K562 (cell line): ENCODE results near the gene ENTR1. TPM values are rescaled to one million over a fixed set of nuclear protein-coding genes. Genes with fewer than 3 reads are reported as not detected.
A peak's percentile ranks its signal among the peaks of the same experiment; 100 is the strongest.

ENCODE experiments used
- ATF7 ChIP-seq: fragments of 450-650 bp; IDR thresholded peaks from 2 replicates; pipeline ENCODE4 v1.7.1; 2014; ENCODE audit warnings: mild to moderate bottlenecking, moderate library complexity
- CHD2 ChIP-seq: IDR thresholded peaks from 2 replicates; pipeline ENCODE4 v1.6.1; 2011; ENCODE audit warnings: low read depth, low read length
- CREB5 ChIP-seq: fragments of 250-450 bp; sonication (Bioruptor Pico); IDR thresholded peaks from 2 replicates; pipeline ENCODE4 v1.5.0; 2020; ENCODE audit warnings: mild to moderate bottlenecking
- ETS2 ChIP-seq: IDR thresholded peaks from 2 replicates; pipeline ENCODE4 v1.6.1; 2016; ENCODE audit warnings: borderline replicate concordance, missing genetic modification characterization, mild to moderate bottlenecking, moderate library complexity, missing compliant biosample characterization; ENCODE audit not compliant: poor library complexity, severe bottlenecking
- ETV5 ChIP-seq: sonication (generic); formaldehyde crosslinking; IDR thresholded peaks from 2 replicates; pipeline ENCODE4 v1.4.0; 2020; ENCODE audit warnings: low read depth, mild to moderate bottlenecking, missing genetic modification reagents
- FOXA3 ChIP-seq, 2 experiments: fragments of 450-650 bp in 1 of 2; sonication (generic) in 1 of 2; formaldehyde crosslinking; IDR thresholded peaks in 1 of 2; conservative IDR thresholded peaks in 1 of 2; 2 replicates each; pipeline versions ENCODE4 v1.4.0 to v1.8.0; 2020 to 2022; ENCODE audit warnings: mild to moderate bottlenecking in 2 of 2, missing genetic modification reagents in 1 of 2
- HNRNPK ChIP-seq: fragments of 200-400 bp; formaldehyde crosslinking; IDR thresholded peaks from one replicate; pipeline ENCODE4 v1.6.1; 2018; ENCODE audit warnings: mild to moderate bottlenecking, low read depth, low read length; ENCODE audit not compliant: poor library complexity, severe bottlenecking
- HSF4 ChIP-seq: fragments of 250-450 bp; sonication (Bioruptor Pico); IDR thresholded peaks from 2 replicates; pipeline ENCODE4 v2.1.2; 2022; ENCODE audit warnings: mild to moderate bottlenecking, moderate library complexity, borderline replicate concordance
- JUN ChIP-seq, 2 experiments: sonication (generic) in 1 of 2; formaldehyde crosslinking in 1 of 2; IDR thresholded peaks; 2 replicates each; pipeline versions ENCODE4 v1.6.1 to v1.8.0; 2012 to 2022; ENCODE audit warnings: borderline replicate concordance in 2 of 2, mild to moderate bottlenecking in 2 of 2, improper control_type of control experiment in 1 of 2, low read depth in 1 of 2, low read length in 1 of 2, missing genetic modification reagents in 1 of 2
- MED1 ChIP-seq: sonication (generic); formaldehyde crosslinking; IDR thresholded peaks from 2 replicates; pipeline ENCODE4 v1.8.1; 2023; ENCODE audit warnings: missing genetic modification reagents, borderline replicate concordance
- PCBP1 ChIP-seq: fragments of 200-400 bp; formaldehyde crosslinking; IDR thresholded peaks from 2 replicates; pipeline ENCODE4 v1.6.1; 2018; ENCODE audit warnings: mild to moderate bottlenecking, low read depth, low read length; ENCODE audit not compliant: poor library complexity, severe bottlenecking
- PML ChIP-seq: IDR thresholded peaks from 2 replicates; pipeline ENCODE4 v1.6.1; 2012; ENCODE audit warnings: low read length, inconsistent platforms
- SAP30 ChIP-seq: fragments of 200-600 bp; sonication (generic); IDR thresholded peaks from 2 replicates; pipeline ENCODE4 v1.6.1; 2012; ENCODE audit warnings: borderline replicate concordance, low read depth, mild to moderate bottlenecking, moderate library complexity, low read length, control low read depth, inconsistent platforms; ENCODE audit not compliant: insufficient read depth, poor library complexity, severe bottlenecking
- SRSF9 ChIP-seq: fragments of 200-400 bp; formaldehyde crosslinking; IDR thresholded peaks from 2 replicates; pipeline ENCODE4 v1.6.1; 2017; ENCODE audit warnings: low read depth, low read length, borderline replicate concordance
- ZNF217 ChIP-seq: sonication (generic); formaldehyde crosslinking; IDR thresholded peaks from 2 replicates; pipeline ENCODE4 v1.8.0; 2022; ENCODE audit warnings: mild to moderate bottlenecking, missing genetic modification reagents
- ZNF253 ChIP-seq: fragments of 250-450 bp; sonication (Bioruptor Pico); conservative IDR thresholded peaks from 2 replicates; pipeline ENCODE4 v1.6.1; 2021; ENCODE audit warnings: mild to moderate bottlenecking
- ZNF280A ChIP-seq: fragments of 450-650 bp; IDR thresholded peaks from 2 replicates; pipeline ENCODE4 v1.6.1; 2018; ENCODE audit warnings: mild to moderate bottlenecking, low read depth; ENCODE audit not compliant: partially characterized antibody
- ZNF507 ChIP-seq: conservative IDR thresholded peaks from 2 replicates; pipeline ENCODE4 v1.6.1; 2017; ENCODE audit warnings: missing genetic modification characterization, missing compliant biosample characterization
- ZNF583 ChIP-seq: fragments of 250-450 bp; sonication (Bioruptor Pico); IDR thresholded peaks from 2 replicates; pipeline ENCODE4 v1.4.0; 2020
- ZNF740 ChIP-seq, 3 experiments: fragments of 200-800 bp in 1 of 3; sonication (Bioruptor generic) in 1 of 3; sonication (generic) in 1 of 3; formaldehyde crosslinking in 1 of 3; IDR thresholded peaks; 2 replicates each; pipeline versions ENCODE4 v1.6.1 to v1.8.0; 2016 to 2022; ENCODE audit warnings: mild to moderate bottlenecking in 2 of 3, missing compliant biosample characterization in 2 of 3, missing genetic modification characterization in 2 of 3, missing genetic modification reagents in 1 of 3
- polyA plus RNA-seq, 8 experiments: library from polyadenylated mRNA; depleted of rRNA in 4 of 8; stranded (reverse) in 5 of 8; unstranded in 3 of 8; fragments of >200 nt; fragmentation: Nextera tagmentation in 2 of 8; fragmentation: Illumina TruSeq in 1 of 8; extraction: Ambion mirVana in 2 of 8; extraction: Trizol in 1 of 8; gene quantifications; 2 replicates each; pipeline versions ENCODE4 v1.2.1 to v1.2.3, GENCODE V29; 2011 to 2014; ENCODE audit warnings: inconsistent platforms in 1 of 8, missing spikeins in 1 of 8
- total RNA-seq, 7 experiments: library from RNA; depleted of rRNA in 6 of 7; stranded (reverse); fragments of >200 nt in 6 of 7; fragmentation: Illumina TruSeq in 2 of 7; extraction: Trizol in 2 of 7; gene quantifications; 2 replicates each; pipeline versions ENCODE4 v1.2.1 to v1.2.3, GENCODE V29; 2011 to 2021; ENCODE audit warnings: low replicate concordance in 1 of 7
- TF ChIP-seq, protein P1 (sequence below): sonication (generic); formaldehyde crosslinking; IDR thresholded peaks from 2 replicates; pipeline ENCODE4 v1.8.1; 2023; ENCODE audit warnings: mild to moderate bottlenecking, missing genetic modification reagents

Gene ENTR1
- total and polyA plus RNA-seq, 9 of the 15 experiments (the other 6 are each of a cell fraction or from before 2014, with no cell fraction given): 6.7 to 106 (median 72.6) TPM

- TF ChIP-seq CREB5 (CRISPR knock-in tag) (no peak), HNRNPK (no peak), HSF4 (CRISPR knock-in tag) (no peak), JUN (IDR thresholded peaks at IDR 0.05; ENCODE audit: borderline replicate concordance, low read depth, low read length) (no peak), JUN (CRISPR knock-in tag; IDR thresholded peaks at IDR 0.05; ENCODE audit: borderline replicate concordance) (no peak), ZNF217 (no peak), MED1 (CRISPR knock-in tag) (0 out of 2 replicates have a peak, but pooled peaks have one; percentile 42), ETS2 (tag) (no peak), ZNF253 (no peak), ETV5 (peak; percentile 57; the same call in 1 of the 2 replicates), ZNF583 (no peak), ZNF280A (no peak), SAP30 (no peak), PML (no peak), ZNF507 (tag) (no peak), PCBP1 (no peak), SRSF9 (no peak), FOXA3 (CRISPR knock-in tag; conservative IDR thresholded peaks at IDR 0.05 in 1 of 2, IDR thresholded peaks at IDR 0.05 in 1 of 2) (no peak), ZNF740 (CRISPR knock-in tag; IDR thresholded peaks at IDR 0.05) (no peak), ZNF740 (tag; IDR thresholded peaks at IDR 0.05) (no peak), ATF7 (peak; percentile 74; the same call in 1 of the 2 replicates), CHD2 (no peak)
- TF ChIP-seq, protein P1, sequence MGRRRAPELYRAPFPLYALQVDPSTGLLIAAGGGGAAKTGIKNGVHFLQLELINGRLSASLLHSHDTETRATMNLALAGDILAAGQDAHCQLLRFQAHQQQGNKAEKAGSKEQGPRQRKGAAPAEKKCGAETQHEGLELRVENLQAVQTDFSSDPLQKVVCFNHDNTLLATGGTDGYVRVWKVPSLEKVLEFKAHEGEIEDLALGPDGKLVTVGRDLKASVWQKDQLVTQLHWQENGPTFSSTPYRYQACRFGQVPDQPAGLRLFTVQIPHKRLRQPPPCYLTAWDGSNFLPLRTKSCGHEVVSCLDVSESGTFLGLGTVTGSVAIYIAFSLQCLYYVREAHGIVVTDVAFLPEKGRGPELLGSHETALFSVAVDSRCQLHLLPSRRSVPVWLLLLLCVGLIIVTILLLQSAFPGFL (CRISPR knock-in tag): peak; percentile 72; the same call in 1 of the 2 replicates
Observed at GRCh38 chr9:136400038-136400834, 10.2 kb downstream of the ENTR1 start, which contains the start of gene SNAPC4 (continued).
